ENCODE data around the gene PATZ1. TPM values are rescaled to one million over a fixed set of nuclear protein-coding genes. Genes with fewer than 3 reads are reported as not detected.
A peak's percentile ranks its signal among the peaks of the same experiment; 100 is the strongest.

Gene PATZ1
- total RNA-seq, 4 donors from 2014 or later: 3.6 to 12.2 (median 8.7) TPM

GRCh38 chr22:31342389-31343140 is 3.6 kb downstream of the PATZ1 start:
- in situ Hi-C loops (cut with MboI; ENCODE audit: low pct_ligation_motif_present in 1 of 4, low pct_unique_long_range_greater_than_20kb in 1 of 4, low sequenced_read_pairs in 3 of 4) (loop anchor here in 1 of 4 donors (25.0 kb wide), 1 partner anchor 95 kb away; no protein-coding TSS in a partner anchor), intact Hi-C loops (cut with DNase I; ENCODE audit: low total_unique reads) (no loop called here)
- peaks cover 29 to 56% (median 44%) of the 10 kb centered on the region in 4 donors for H3K4me1 ChIP-seq
- no peak for DNase-seq
- H3K9me3 ChIP-seq: no peaks in the 10 kb centered on the region
- H3K27ac ChIP-seq: peak overlapping the region; percentile 43 to 95 (median 91)
- H3K36me3 ChIP-seq: no peaks in the 10 kb centered on the region
- no peaks in the 10 kb centered on the region for H3K27me3 ChIP-seq
- WGBS, 2 donors (ENCODE audit: low coverage in 1 of 2): 39% methylated on average over 16 of the region's 16 CpGs; no CpG with 5 or more reads in 1 of the 2 donors
- H3K4me3 ChIP-seq: peak overlapping the region in 1 of 4 donors; percentile 69
- no peak for TF ChIP-seq CTCF (IDR thresholded peaks at IDR 0.05)
- TF ChIP-seq EP300 (IDR thresholded peaks at IDR 0.05; ENCODE audit: low read depth): no peak
- no peak for TF ChIP-seq POLR2AphosphoS5 (IDR thresholded peaks at IDR 0.05)
- TF ChIP-seq POLR2A (IDR thresholded peaks at IDR 0.05): no peak

- in situ Hi-C loops (cut with MboI; ENCODE audit: low pct_ligation_motif_present in 1 of 4, low pct_unique_long_range_greater_than_20kb in 1 of 4, low sequenced_read_pairs in 3 of 4) (loop anchor here in 1 of 4 donors (25.0 kb wide), 1 partner anchor 96 kb away; no protein-coding TSS in a partner anchor), intact Hi-C loops (cut with DNase I; ENCODE audit: low total_unique reads) (no loop called here)
- H3K4me1 ChIP-seq: peaks cover 29 to 54% (median 43%) of the 10 kb centered on the region in 4 donors
- DNase-seq: no peak
- no peaks in the 10 kb centered on the region for H3K27me3 ChIP-seq
- H3K4me3 ChIP-seq: no peak overlapping the region
- no peaks in the 10 kb centered on the region for H3K9me3 ChIP-seq
- no peak for TF ChIP-seq POLR2A (IDR thresholded peaks at IDR 0.05)
- TF ChIP-seq CTCF (IDR thresholded peaks at IDR 0.05): no peak
- no peak for TF ChIP-seq EP300 (IDR thresholded peaks at IDR 0.05; ENCODE audit: low read depth)
- TF ChIP-seq POLR2AphosphoS5 (IDR thresholded peaks at IDR 0.05): no peak
- H3K27ac ChIP-seq: no peak overlapping the region
- no peaks in the 10 kb centered on the region for H3K36me3 ChIP-seq
- 80% methylated on average over 14 of the region's 14 CpGs; no CpG with 5 or more reads in 1 of the 2 donors for WGBS, 2 donors (ENCODE audit: low coverage in 1 of 2)
These were observed 4.6 kb downstream of the PATZ1 start for GRCh38 chr22:31341386-31342088.

GRCh38 chr22:31340765-31341247 is 5.3 kb downstream of the PATZ1 start:
- Histone ChIP-seq H3K4me1 (peaks cover 29 to 54% (median 43%) of the 10 kb centered on the region in 4 donors), H3K36me3 (no peaks in the 10 kb centered on the region), H3K27ac (no peak overlapping the region), H3K9me3 (no peaks in the 10 kb centered on the region), H3K27me3 (no peaks in the 10 kb centered on the region), H3K4me3 (no peak overlapping the region)
- 42% methylated on average over 2 of the region's 2 CpGs; no CpG with 5 or more reads in 1 of the 2 donors for WGBS, 2 donors (ENCODE audit: low coverage in 1 of 2)
- in situ Hi-C loops (cut with MboI; ENCODE audit: low pct_ligation_motif_present in 1 of 4, low pct_unique_long_range_greater_than_20kb in 1 of 4, low sequenced_read_pairs in 3 of 4): loop anchor here in 1 of 4 donors (25.0 kb wide), 1 partner anchor 96 kb away; no protein-coding TSS in a partner anchor
- intact Hi-C loops (cut with DNase I; ENCODE audit: low total_unique reads): no loop called here
- TF ChIP-seq POLR2AphosphoS5 (IDR thresholded peaks at IDR 0.05) (no peak), POLR2A (IDR thresholded peaks at IDR 0.05) (no peak), CTCF (IDR thresholded peaks at IDR 0.05) (no peak)
- no peak for DNase-seq

GRCh38 chr22:31340360-31340759 is 5.8 kb downstream of the PATZ1 start:
- Histone ChIP-seq H3K4me1 (peaks cover 29 to 52% (median 41%) of the 10 kb centered on the region in 4 donors), H3K27ac (no peak overlapping the region), H3K4me3 (no peak overlapping the region), H3K36me3 (no peaks in the 10 kb centered on the region), H3K27me3 (no peaks in the 10 kb centered on the region), H3K9me3 (no peaks in the 10 kb centered on the region)
- 81% methylated on average over 6 of the region's 6 CpGs; no CpG with 5 or more reads in 1 of the 2 donors for WGBS, 2 donors (ENCODE audit: low coverage in 1 of 2)
- TF ChIP-seq CTCF (IDR thresholded peaks at IDR 0.05) (no peak), POLR2A (IDR thresholded peaks at IDR 0.05) (no peak), POLR2AphosphoS5 (IDR thresholded peaks at IDR 0.05) (no peak), EP300 (IDR thresholded peaks at IDR 0.05; ENCODE audit: low read depth) (no peak)
- intact Hi-C loops (cut with DNase I; ENCODE audit: low total_unique reads): no loop called here
- DNase-seq: no peak
- in situ Hi-C loops (cut with MboI; ENCODE audit: low pct_ligation_motif_present in 1 of 4, low pct_unique_long_range_greater_than_20kb in 1 of 4, low sequenced_read_pairs in 3 of 4): loop anchor here in 1 of 4 donors (25.0 kb wide), 1 partner anchor 97 kb away; no protein-coding TSS in a partner anchor

Data from transverse colon (tissue), 4 donors.